ENCODE results near the gene VEZT. TPM values are rescaled to one million over a fixed set of nuclear protein-coding genes. Genes with fewer than 3 reads are reported as not detected.
A peak's percentile ranks its signal among the peaks of the same experiment; 100 is the strongest.

VEZT gene
- total and polyA plus RNA-seq, 10 of the 15 experiments (the other 5 are each of a cell fraction or from before 2014, with no cell fraction given), result 32.8 to 134 (median 66.2) TPM

DNA sequence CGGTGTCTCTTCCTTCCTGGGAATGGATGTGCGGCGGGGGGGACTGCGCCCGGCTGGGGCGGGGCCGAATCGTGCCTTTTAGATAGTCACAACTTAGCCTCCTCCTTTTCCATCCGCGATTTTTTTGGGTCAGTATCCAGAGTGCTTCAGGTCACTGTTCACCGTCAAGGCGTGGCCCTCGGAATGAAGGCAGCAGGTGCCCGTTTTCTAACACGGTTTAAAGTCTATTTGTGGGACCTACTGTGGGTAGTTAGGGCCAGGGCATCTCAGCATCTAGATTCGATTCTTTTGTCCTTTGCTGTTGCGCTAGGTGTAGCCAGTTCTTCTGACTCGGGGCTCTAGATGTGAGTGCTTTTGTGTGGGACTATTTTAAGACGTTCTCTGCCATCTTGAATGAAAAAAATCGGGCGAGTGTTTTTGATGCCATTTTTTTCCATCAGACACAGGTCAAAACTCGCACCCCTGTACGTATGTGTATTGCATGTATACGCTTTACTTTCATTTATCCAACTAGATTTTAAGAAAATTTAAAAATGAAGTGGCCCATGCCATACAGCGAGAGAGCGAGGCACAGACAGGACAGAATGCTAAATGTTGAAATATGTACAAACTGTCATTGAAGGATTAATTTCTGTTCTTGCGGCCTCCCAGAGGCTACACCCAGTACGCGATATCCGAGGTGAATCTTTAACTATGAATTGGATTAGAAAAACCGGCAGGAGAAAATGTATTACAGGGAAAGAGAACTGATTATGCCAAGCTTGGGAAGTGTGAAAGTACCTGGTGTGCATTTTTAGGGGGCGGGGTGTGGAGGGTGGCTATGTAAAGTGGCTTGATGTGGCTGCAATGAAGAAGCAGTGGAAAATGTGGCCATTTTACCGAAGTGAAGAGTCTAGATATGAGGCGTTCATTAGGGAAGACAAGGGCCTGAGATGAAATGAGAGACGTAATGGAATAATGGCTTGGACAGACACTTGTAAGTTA lies 835 bp downstream of the VEZT start (continued):
- TF ChIP-seq, protein P1, sequence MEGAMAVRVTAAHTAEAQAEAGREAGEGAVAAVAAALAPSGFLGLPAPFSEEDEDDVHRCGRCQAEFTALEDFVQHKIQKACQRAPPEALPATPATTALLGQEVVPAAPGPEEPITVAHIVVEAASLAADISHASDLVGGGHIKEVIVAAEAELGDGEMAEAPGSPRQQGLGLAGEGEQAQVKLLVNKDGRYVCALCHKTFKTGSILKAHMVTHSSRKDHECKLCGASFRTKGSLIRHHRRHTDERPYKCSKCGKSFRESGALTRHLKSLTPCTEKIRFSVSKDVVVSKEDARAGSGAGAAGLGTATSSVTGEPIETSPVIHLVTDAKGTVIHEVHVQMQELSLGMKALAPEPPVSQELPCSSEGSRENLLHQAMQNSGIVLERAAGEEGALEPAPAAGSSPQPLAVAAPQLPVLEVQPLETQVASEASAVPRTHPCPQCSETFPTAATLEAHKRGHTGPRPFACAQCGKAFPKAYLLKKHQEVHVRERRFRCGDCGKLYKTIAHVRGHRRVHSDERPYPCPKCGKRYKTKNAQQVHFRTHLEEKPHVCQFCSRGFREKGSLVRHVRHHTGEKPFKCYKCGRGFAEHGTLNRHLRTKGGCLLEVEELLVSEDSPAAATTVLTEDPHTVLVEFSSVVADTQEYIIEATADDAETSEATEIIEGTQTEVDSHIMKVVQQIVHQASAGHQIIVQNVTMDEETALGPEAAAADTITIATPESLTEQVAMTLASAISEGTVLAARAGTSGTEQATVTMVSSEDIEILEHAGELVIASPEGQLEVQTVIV (IDR thresholded peaks at IDR 0.05; ENCODE audit: borderline replicate concordance, partially characterized antibody), result no peak
- TF ChIP-seq HDAC2 (IDR thresholded peaks at IDR 0.05) (no peak), MXI1 (IDR thresholded peaks at IDR 0.05; ENCODE audit: low read depth, low read length) (no peak), CBX5 (IDR thresholded peaks at IDR 0.05; ENCODE audit: low read depth) (0 out of 2 replicates have a peak, but pooled peaks have one; percentile 29), MYB (IDR thresholded peaks at IDR 0.05; ENCODE audit: borderline replicate concordance, low read depth, low read length) (no peak), STAT1 (conservative IDR thresholded peaks at IDR 0.05) (no peak), SIN3A (IDR thresholded peaks at IDR 0.05; ENCODE audit: low read depth, low read length) (no peak; the same call in 1 of the 2 replicates), NR2F1 (conservative IDR thresholded peaks at IDR 0.05) (no peak), NFXL1 (IDR thresholded peaks at IDR 0.05; ENCODE audit: borderline replicate concordance) (no peak), EGR1 (IDR thresholded peaks at IDR 0.05; ENCODE audit: borderline replicate concordance in 1 of 2, low read depth in 2 of 2, low read length in 2 of 2) (no peak), RAD51 (IDR thresholded peaks at IDR 0.05) (0 out of 2 replicates have a peak, but pooled peaks have one; percentile 14), ATF7 (IDR thresholded peaks at IDR 0.05; ENCODE audit: low read depth) (no peak), DPF2 (IDR thresholded peaks at IDR 0.05) (no peak), NFYA (IDR thresholded peaks at IDR 0.05; ENCODE audit: borderline replicate concordance, low read depth, low read length) (no peak), YBX1 (IDR thresholded peaks at IDR 0.05) (no peak), RBBP5 (conservative IDR thresholded peaks at IDR 0.05) (no peak), TCF7 (IDR thresholded peaks at IDR 0.05; ENCODE audit: borderline replicate concordance) (no peak), JUND (IDR thresholded peaks at IDR 0.05; ENCODE audit: low read depth, low read length) (no peak), CREB1 (IDR thresholded peaks at IDR 0.05; ENCODE audit: low read depth) (no peak), HDAC6 (IDR thresholded peaks at IDR 0.05; ENCODE audit: unreplicated experiment) (no peak)
- TF ChIP-seq, protein P2, sequence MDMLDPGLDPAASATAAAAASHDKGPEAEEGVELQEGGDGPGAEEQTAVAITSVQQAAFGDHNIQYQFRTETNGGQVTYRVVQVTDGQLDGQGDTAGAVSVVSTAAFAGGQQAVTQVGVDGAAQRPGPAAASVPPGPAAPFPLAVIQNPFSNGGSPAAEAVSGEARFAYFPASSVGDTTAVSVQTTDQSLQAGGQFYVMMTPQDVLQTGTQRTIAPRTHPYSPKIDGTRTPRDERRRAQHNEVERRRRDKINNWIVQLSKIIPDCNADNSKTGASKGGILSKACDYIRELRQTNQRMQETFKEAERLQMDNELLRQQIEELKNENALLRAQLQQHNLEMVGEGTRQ (IDR thresholded peaks at IDR 0.05; ENCODE audit: borderline replicate concordance, low read depth, low read length), result no peak
- TF ChIP-seq, protein P3, sequence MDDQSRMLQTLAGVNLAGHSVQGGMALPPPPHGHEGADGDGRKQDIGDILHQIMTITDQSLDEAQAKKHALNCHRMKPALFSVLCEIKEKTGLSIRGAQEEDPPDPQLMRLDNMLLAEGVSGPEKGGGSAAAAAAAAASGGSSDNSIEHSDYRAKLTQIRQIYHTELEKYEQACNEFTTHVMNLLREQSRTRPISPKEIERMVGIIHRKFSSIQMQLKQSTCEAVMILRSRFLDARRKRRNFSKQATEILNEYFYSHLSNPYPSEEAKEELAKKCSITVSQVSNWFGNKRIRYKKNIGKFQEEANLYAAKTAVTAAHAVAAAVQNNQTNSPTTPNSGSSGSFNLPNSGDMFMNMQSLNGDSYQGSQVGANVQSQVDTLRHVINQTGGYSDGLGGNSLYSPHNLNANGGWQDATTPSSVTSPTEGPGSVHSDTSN (IDR thresholded peaks at IDR 0.05; ENCODE audit: insufficient replicate concordance, low read depth, low read length), result no peak
- TF ChIP-seq, protein P4, sequence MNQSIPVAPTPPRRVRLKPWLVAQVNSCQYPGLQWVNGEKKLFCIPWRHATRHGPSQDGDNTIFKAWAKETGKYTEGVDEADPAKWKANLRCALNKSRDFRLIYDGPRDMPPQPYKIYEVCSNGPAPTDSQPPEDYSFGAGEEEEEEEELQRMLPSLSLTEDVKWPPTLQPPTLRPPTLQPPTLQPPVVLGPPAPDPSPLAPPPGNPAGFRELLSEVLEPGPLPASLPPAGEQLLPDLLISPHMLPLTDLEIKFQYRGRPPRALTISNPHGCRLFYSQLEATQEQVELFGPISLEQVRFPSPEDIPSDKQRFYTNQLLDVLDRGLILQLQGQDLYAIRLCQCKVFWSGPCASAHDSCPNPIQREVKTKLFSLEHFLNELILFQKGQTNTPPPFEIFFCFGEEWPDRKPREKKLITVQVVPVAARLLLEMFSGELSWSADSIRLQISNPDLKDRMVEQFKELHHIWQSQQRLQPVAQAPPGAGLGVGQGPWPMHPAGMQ (IDR thresholded peaks at IDR 0.05; ENCODE audit: borderline replicate concordance), result no peak
